ENCODE measurements around the gene CLK4.

CLK4 gene

DNA sequence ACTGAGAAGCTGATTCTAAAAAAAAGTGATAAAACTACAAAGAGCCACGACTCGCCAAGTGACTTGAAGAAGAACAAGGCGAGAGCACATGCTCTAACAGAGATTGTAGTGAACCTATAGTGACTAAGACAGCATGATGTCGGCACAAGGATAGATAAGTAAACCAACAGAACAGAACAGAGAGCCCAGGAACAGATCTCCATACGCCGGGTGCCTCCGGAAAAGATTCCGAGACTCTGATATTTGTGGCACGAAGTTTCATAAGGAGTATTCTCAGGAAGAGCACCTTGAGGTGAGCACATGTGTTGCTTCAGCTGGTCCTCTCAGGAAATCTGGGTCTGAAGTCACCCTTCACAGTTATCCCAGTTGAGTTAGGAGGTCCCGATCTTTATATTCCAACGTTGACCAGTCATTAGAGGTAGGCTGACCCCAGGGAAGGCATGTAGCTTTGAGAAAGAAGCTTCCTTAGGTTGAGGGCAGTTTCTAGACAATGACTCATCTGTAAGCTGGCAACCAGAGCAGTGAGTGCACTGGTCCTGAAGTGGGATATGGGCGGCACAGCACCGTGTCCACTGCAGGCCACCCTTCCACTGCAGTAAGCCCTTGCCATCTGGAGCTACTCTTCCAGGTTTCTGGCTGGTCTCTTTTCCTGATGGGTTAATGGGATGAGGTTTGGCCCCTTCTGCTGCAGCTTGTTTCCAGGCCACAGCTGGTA, 13.6 kb upstream of the CLK4 start:
- no peak for DNase-seq

DNA sequence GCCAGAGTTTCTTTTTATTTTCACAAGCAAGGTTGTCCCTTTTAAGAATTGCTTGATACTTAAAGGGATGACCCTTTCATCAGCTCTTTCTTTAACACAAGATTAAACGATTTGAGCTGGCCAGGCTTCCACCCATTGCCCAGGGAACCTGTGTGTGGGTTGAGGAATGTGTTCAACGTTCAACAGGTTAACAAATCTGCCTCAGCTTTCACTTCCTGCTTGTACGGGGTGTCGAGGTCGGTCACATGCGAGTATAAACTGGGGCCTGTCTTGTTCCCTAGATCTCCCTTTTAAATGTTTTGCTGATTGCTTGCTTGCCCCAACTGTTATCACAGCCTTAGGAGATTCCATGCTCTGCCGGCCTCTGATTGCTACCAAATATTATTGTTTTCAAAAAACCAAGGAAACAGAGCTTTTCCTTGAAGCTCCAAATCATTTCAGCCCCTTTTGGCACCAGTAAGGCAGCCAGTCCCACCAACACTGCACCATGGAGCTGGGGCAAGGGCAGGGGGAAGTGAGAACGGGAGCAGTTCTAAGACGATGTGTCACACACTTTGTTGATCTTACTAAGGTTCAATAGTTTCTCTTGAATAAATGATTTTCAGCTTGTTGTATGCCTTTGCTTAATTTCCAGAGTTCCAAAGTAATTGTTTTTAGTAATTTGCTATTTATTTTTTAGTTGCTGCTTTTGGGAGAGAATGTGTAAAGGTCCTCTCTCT, 10.7 kb upstream of the CLK4 start:
- DNase-seq = no peak

DNA sequence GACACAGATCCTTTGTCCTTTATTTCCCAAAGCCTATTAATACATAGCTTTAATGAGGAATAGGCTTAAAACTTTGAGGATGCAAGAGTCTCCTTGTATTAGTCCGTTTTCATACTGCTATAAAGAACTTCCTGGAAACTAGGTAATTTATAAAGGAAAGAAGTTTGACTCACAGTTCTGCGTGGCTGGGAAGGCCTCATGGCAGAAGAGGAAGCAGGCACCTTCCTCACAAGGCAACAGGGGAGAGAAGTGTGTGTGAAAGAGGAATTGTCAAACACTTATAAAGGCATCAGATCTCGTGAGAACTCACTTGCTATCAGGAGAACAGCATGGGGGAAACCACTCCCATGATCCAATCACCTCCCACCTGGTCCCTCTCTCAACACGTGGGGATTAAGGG, 5.4 kb upstream of the CLK4 start:
- no peak for DNase-seq

DNA sequence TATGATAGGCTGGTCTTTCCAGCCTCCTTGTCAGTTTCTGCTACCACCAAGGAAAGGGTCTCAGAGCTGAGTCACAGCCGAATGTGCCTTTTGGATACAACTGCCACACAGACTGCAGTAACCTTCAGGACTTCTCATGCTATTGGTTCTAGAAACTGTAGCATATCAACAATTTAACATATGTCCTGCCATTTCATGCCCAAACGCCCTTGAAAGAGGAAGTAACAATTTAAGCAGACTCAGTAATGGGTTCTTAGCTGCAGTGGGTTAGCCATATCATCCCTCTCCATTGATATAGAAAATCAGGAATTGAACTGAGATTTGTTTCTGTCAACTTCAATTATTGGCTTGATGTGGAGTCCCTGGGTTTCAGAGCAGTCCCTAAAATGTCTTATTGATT, 4.1 kb upstream of the CLK4 start:
- DNase-seq = no peak

DNA sequence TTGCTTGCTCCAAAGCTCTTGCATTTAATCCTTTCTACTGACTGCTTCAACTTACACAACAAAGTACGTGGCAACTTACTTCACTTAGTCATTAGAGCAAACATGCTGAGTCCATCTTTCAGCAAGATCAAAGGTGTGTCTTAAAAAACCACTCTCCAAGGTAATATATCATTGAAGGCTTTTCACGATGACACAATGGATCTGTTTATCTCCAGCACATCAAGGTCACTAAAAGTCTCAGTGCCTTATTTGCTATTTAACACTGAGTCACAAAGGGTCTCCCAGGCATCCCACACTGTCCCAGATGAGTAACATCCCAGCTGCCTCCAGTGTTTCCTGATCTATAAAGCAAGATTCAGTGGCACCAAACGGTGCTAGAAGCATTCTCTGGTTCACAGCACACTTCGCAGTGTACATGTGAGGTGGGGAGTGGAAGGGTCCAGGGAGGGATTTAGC, 3.7 kb upstream of the CLK4 start:
- DNase-seq = peak; percentile 5

DNA sequence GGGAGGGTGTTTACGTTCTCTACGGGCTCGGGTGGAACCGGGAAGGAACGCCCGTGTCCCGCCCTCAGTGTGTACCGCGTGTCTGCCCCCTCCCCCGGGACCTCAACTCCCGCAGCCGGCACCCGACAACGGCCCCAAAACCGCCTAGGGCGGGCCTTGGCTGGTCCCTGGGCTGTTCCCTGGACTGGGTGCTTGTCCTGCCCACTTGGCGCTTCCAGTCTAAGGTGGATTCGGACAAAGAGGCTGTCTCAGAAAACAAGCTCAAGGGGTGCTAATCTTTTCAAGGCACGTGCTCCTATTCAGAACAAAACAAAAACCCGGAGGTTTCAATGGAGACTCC, 379 bp upstream of the CLK4 start:
- peak; percentile 76 for DNase-seq

DNA sequence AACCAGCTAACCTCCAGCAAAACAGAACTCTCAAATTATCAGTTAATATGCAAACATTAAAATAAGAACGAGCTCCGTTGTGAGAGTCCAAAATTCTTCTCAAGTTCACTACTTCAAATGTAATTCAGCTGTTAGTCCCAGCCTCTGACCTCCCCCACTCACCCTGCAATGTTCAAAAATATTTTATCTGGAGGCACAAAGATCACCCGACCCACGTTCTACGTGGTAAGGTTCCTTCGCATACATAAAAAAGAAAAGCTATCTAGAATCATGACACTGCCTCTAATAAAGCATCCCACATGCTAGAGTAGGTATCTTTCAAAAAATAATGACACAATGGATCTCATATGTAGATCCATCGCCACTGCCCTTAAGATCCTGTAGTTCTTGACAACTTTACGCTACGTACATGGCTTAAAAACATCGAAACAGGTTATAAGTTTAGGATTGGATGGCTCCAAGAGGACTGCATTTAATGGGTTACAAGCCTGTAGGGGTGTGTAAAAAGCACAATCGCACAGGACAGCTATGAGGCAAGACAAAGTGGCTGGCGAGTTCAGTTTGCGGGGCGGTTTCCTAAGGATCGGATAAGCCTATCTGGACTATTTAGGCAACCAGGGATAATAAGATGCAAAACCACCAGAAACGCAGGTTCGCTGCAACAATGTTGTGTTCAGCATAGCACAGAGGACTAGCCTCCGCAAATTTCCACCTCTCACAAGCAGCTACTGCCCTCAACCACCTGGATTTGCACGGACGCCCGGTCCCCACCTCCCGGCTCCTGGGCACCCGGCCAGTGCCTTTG, 969 bp downstream of the CLK4 start:
- no peak for DNase-seq

DNA sequence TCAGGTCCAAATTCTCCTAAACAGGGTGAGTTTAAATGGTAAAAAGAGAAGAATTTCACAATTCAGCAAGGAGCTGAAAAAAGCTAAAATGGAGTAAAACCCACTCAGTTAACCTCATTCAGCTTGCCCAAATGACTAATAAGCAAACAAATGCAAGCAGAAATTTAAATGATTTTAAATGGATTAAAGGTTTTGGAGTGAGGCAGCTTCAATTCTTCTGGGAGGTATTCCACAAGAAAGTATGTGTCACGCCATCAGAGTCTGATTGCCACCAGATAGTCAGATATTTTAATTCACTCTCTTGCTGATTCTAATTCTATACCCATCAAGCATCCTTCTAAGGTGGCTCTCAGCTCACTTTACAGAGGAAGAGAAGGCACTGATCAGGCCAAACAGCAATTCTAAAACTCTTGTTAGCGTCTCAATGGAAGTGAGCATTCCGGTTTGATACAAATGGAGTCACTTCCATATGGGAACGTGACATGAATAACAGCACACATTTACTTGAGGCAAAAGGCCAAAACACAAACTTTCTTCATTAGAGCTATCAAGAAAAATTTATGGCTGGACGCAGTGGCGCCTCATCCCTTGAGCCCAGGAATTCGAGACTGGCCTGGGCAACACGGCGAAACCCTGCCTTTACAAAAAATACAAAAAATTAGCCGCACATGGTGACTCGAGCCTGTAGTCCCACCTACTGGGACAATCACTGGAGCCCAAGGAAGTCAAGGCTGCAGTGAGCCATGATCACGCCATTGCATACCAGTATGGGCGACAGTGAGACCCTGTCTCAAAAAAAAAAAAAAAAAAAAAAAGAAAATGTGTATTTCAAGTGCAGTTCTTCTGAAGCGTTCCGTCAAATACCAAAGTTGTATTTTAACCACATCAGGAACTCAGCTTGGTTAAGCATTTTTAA, 2.0 kb downstream of the CLK4 start:
- DNase-seq = peak; percentile 52

DNA sequence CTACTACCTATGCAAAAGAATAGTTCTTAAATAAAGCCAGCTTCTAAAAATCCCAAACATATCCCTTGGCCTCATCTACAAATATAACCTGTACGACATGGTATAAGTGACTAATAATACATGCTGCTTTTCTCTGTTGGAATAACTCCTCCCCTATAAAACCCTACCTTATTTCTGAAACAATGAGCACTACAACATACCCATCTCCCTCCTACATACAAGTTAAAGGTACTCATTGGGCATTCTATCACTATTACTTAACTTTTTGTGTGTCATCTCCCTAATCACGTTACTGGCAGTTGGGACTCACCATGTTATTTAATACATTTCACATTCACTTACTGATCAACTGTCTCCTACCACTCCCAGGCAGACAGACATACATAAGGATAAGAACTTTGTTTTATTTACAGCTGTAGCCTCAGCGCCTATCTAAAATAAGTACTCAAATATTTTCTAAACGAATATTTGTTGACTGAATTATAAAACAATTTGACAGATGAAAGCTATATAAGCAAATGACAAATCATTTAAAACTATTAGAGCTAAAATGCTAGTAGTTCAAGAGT, 4.1 kb downstream of the CLK4 start:
- DNase-seq = no peak

DNA sequence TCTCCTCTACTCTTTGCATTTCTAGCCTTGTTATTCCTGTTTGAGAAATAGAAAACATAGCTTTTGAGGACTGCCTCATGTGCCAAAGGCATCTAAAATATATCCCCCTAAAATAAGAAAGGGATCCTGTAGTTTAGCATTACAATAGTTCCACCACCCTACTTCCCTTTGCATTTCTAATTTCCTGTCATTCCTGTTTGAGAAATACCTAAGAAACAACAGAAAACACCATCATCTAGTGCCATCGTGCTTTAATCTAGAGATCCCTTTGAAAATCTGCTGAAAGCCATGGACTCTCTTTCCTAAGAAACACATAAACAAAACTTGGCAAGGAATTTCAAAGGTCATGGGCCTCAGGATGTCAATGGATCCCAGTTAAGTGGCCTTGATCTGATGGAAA, 7.5 kb downstream of the CLK4 start:
- no peak for DNase-seq

DNA sequence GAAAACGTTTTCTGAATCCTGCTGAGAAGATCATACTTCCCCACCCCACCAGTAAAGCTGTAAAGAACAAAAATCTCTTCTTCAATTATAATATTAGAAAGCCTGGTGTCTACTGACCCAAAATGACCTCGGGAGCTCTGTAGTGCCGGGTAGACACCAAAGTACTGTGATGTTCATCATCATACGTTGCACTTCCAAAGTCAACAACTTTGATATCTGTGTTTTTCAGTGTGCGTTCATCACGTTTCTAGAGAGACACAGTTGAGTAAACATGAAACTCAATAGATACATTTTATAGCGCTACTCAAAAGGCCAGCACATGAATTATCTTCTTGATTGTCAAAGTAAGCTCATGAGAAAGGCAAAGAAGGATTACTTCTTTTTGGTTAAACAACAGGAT, 14.6 kb downstream of the CLK4 start:
- DNase-seq = no peak

DNA sequence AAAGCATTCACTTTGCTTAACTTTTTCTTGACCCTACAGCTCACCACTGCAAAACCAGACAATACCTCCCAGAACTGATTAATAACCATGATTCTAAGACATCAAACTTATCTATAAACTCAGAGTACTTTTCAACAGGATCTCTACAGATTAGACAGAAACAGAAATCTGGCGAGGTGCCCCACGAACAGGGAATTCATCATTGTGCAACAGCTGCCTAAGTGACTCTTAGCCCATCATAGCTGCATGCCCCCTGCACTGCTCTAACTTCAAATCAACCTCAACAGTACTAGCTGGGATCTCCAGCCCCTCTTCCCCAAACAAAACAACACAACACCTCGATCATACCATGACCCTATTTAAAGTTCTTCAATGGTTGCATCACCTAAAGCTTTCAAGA, 20.6 kb downstream of the CLK4 start:
- no peak for DNase-seq

DNA sequence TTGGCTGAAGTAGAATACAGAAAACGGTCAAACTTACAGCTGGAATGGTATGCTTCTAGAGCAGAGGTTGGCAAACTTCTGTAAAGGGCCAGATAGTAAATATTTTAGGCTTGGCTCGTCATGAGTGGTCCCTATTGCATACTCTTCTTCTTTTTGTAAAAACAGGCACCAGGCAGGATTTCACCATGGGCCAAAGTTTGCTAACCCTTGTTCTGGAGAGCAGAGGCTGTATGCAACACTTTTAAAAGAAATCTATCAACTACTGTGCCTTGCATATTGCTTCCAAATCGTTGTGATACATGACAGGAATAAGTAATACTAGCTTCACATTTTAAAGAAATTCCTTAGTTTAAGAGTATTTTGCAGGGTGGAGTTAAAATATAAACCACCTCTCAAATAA, 21.1 kb downstream of the CLK4 start:
- DNase-seq = no peak

DNA sequence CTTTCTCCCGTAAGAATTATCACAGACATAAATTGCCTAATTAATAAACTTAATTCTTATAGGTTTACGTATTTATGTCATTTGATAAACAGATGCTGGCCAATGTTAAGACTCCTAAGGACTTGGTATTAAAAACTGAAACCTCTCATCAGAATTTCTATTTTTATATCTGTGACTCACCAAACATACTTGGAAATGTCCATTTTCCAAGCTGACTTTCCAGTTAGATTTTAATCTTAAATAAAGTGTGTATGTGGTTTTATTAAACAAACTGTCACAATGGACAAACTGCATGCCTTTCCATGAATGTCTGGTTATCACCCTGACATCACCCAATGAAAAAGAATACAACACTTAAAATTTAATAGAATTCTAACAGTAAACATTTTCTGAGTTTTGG, 24.1 kb downstream of the CLK4 start:
- no peak for DNase-seq

DNA sequence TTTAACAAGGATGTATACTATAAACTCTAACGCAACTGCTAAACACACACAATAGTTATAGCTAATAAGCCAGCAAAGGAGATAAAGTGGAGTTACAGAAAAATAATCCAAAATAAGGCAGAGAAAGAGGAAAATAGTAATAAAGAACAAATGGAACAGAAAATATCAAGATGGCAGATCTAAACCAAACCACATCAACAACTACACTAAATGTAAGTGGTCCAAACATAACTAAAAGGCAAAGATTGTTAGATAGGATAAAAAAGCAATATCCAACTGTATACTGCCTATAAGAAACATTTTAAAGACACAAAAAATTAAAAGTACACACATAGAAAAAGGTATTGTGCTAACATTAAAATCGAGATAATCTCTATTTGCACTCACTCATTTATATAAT, 31.1 kb downstream of the CLK4 start:
- no peak for DNase-seq

DNA sequence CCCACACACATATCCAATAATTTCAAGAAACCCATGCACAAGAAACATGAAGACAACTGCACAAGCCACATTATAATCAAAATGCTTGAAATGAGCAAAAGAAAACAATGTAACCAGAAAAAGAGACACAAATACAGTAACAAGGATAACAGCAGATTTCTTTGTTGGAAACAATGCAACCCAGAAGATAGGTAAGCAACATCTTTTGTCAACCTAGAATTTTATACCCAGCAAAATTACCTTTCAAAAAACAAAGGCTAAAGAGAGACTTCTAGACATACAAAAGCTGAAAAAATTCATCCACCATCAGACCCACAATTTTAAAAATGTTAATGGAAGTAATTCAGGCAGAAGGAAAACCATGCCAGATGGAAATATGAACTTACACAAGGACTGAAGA, 31.7 kb downstream of the CLK4 start:
- DNase-seq = no peak

DNA sequence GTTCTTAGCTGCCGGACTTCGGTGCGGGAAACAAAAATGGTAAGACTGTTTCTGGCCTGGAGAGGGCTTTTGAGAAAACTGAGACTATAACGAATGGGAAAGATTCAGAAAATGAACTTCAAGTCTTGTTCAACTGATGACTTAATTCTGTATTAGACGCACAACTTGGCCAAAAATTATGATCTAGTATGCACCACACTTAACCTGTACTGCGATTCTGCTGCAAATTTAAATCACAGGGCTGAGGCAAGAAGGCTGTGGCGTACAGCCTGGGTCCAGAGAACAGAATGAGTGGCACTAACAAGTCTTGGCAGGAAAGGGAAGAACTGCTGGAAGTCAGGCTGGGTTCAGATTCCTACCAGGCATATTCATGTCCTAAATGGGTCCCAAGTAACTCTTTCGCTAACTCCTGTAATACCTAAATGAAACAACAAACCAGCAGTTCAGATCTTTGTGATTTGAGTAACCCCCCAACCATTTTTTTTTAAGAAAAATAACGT, 35.9 kb downstream of the CLK4 start:
- no peak for DNase-seq

DNA sequence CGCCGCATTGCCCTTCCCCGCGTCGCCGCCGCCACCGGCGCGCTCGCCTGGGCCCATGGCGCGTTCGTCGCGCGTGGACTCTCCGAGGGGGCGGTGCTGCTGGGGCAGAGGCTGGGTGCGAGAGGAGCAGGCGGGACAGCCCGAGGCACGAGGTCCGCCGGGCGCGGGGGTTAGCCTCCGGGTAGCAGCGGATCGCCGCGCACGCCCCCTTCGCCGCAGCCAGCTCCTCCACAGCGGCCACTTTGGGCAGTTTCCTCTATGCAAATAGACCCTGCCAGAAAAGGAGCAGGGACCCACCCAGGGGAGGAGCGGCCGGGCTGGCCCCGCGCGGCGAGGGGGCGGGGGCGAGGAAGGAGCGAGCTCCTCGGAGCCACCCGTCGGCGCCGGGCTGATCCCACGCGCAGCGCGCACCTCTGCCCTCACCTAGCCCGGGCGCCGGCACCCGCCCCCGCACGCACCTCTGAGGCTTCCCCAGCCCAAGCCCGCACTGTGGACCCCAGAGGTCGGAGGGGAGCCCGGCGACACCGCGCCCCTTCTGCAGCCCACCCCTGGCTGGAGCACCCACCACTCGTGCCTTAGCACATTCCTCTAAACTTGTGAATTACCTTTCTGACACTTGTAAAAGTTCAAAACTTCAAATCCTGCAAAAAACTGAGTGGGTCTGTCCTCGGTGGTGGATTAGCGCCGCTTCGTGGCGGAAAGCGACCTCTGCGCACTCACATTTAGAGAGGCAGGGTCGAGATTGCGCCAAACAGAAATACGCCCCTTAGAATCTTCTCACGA, 36.5 kb downstream of the CLK4 start, which contains the start of gene COL23A1:
COL23A1 (minus strand) TSS at position 253 of the 783 bp plus-strand sequence.
- DNase-seq = peak; percentile 86

DNA sequence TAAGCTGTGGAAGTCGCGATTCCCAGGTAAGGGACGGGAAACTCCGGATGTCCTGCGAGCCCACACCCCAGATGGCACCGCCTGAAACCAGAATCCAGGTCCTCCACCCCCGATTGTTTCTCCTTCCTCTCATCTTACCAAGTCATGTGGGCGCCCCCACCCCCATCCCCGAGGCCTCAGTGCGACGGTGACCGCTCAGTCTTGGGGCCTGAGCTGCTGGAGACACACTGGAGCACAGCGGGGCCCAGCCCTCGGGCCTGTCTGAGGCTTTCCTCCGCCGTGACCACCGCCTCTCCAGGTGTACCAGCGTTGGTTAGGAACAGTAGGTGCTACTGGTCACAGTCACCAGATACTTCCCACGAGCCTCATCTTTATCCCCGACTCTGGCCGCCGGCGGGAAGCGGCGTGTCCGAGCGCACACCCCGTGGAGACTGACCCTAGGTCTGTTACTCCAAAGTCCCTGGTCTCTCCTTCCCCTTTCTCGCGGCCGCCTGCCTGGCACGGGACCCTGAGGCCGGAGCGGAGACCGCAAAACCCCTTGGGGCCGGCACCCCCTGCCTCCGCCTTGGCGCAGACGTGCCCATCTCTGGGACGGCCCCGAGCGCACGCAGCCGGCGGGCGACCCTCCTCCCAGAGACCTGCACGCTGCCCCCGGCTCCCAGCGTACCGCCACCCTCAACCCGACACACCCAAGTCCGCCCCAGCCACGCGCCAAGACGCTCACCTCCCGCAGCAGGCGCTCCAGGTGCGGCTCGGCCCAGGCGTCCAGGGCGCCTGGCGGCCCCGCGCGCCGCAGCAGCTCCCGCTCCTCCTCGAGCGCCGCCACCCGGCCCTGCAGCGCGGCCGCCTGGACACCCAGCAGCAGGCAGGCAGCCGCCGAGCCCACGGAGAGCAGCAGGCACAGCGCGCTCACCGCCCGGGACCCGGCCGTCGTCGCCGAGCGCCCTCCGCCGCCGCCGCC, 37.4 kb downstream of the CLK4 start:
- DNase-seq = peak; percentile 63

DNA sequence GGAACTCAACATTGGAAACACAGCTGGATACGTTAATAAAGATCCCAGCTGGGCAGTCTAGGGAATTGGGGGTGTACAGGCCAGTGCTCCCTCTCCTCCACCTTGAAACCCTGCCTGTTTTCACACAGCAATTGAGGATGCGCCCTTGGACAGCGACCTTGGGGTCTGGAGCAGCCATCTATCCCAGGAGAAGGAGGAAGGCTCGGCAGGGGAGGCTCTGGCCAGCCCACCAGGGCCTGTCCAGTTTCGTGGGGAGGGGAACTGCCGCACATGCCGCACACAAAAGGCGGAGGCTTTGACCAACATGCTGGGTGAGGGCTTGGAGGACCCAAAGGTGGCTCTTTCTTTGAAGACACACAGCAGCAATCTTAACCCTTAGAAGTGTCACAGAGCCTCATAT, 38.1 kb downstream of the CLK4 start:
- no peak for DNase-seq

All from right kidney (tissue), 1 donor.